DOHH2 (cell line): Measurements from ENCODE around the gene RC3H2.

Experiments used
- EZH2phosphoT487 ChIP-seq: fragments of 200-600 bp; sonication (generic); IDR thresholded peaks from 2 replicates; pipeline ENCODE4 v1.6.1; 2017; ENCODE audit warnings: borderline replicate concordance, mild to moderate bottlenecking, antibody characterized with exemption, low read length, moderate library complexity, mixed read lengths
- TF ChIP-seq, protein P1 (sequence below): fragments of 200-600 bp; sonication (generic); IDR thresholded peaks from one replicate; pipeline ENCODE4 v1.5.1; 2014; ENCODE audit warnings: antibody characterized with exemption, mild to moderate bottlenecking, low read depth, low read length; ENCODE audit not compliant: poor library complexity, severe bottlenecking

GRCh38 chr9:122888480-122888879 is 16.7 kb downstream of the RC3H2 start:
- TF ChIP-seq, protein P1, sequence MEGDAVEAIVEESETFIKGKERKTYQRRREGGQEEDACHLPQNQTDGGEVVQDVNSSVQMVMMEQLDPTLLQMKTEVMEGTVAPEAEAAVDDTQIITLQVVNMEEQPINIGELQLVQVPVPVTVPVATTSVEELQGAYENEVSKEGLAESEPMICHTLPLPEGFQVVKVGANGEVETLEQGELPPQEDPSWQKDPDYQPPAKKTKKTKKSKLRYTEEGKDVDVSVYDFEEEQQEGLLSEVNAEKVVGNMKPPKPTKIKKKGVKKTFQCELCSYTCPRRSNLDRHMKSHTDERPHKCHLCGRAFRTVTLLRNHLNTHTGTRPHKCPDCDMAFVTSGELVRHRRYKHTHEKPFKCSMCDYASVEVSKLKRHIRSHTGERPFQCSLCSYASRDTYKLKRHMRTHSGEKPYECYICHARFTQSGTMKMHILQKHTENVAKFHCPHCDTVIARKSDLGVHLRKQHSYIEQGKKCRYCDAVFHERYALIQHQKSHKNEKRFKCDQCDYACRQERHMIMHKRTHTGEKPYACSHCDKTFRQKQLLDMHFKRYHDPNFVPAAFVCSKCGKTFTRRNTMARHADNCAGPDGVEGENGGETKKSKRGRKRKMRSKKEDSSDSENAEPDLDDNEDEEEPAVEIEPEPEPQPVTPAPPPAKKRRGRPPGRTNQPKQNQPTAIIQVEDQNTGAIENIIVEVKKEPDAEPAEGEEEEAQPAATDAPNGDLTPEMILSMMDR, result no peak
- no peak for TF ChIP-seq EZH2phosphoT487
